GM18499 (cell line): ENCODE data around the gene CX3CL1.

Experiments
- ATAC-seq: cut with Tn5 transposase; IDR thresholded peaks from one replicate; pipeline ENCODE4 v1.9.1; 2021; ENCODE audit warnings: moderate number of reproducible peaks; ENCODE audit not compliant: insufficient read depth, unreplicated experiment

The CX3CL1 gene

GRCh38 chr16:57427824-57428223, 55.5 kb downstream of the CX3CL1 start:
- no peak for ATAC-seq

- ATAC-seq: no peak
Measured at GRCh38 chr16:57430955-57431354, 58.7 kb downstream of the CX3CL1 start.

- ATAC-seq: no peak
Measured at GRCh38 chr16:57432505-57432904, 60.2 kb downstream of the CX3CL1 start.

GRCh38 chr16:57432989-57433388, 60.7 kb downstream of the CX3CL1 start:
- ATAC-seq: no peak

- ATAC-seq: no peak
Measured at GRCh38 chr16:57434003-57434402, 61.7 kb downstream of the CX3CL1 start.
